Urothelium cell line (cell line): ENCODE results near the gene DEDD.
A peak's percentile ranks its signal among the peaks of the same experiment; 100 is the strongest.
"Not testable (repeated sequence)": the region's sequence is repeated elsewhere in the genome, so short reads cannot be mapped to it uniquely, and the experiment has no call there.

ENCODE experiments used
- DNase-seq: peaks from one replicate; pipeline ENCODE4 v3.0.0; 2011; ENCODE audit warnings: low spot score, mixed read lengths
- FAIRE-seq: peaks from 2 replicates; lab custom pipeline; 2011; peaks lifted over from hg19 to GRCh38; lab: Jason Lieb, UNC

Gene DEDD

GRCh38 chr1:161130266-161130665 is 2.2 kb downstream of the DEDD start:
- no peak for FAIRE-seq
- no peak for DNase-seq

- no peak for DNase-seq
Measured at GRCh38 chr1:161128591-161129420, 3.7 kb downstream of the DEDD start.

GRCh38 chr1:161127649-161128048 is 4.8 kb downstream of the DEDD start:
- DNase-seq (no peak), FAIRE-seq (no peak)

More at GRCh38 chr1:161128591-161129420, 3.7 kb downstream of the DEDD start:
- FAIRE-seq, result no peak

GRCh38 chr1:161122967-161123366 is 9.5 kb downstream of the DEDD start:
- no peak for DNase-seq
- no peak for FAIRE-seq

- DNase-seq (no peak), FAIRE-seq (no peak)
Measured at GRCh38 chr1:161121834-161122233, 10.6 kb downstream of the DEDD start.

- FAIRE-seq (no peak), DNase-seq (no peak)
Measured at GRCh38 chr1:161121042-161121650, 11.3 kb downstream of the DEDD start.

- DNase-seq, result peak; percentile 56
- no peak for FAIRE-seq
Measured at GRCh38 chr1:161119092-161119903, 13.2 kb downstream of the DEDD start.

GRCh38 chr1:161117759-161118581 is 14.5 kb downstream of the DEDD start, which contains the start of the genes NIT1 and PFDN2:
Gene NIT1 (plus strand): TSS chr1:161118105. CDS start chr1:161118177, 72 bp downstream.
Gene PFDN2 (minus strand): TSS chr1:161118037. CDS start chr1:161118026, 11 bp downstream.
- peak; percentile 84 for FAIRE-seq

GRCh38 chr1:161115961-161116360 is 16.5 kb downstream of the DEDD start:
- not testable (repeated sequence) for FAIRE-seq

More at GRCh38 chr1:161117759-161118581, 14.5 kb downstream of the DEDD start, which contains the start of the genes NIT1 and PFDN2:
- peak; percentile 91 for DNase-seq

GRCh38 chr1:161115132-161115711 is 17.2 kb downstream of the DEDD start:
- FAIRE-seq, result peak; percentile 53

More at GRCh38 chr1:161115961-161116360, 16.5 kb downstream of the DEDD start:
- not testable (repeated sequence) for DNase-seq

GRCh38 chr1:161114556-161114955 is 17.9 kb downstream of the DEDD start:
- no peak for DNase-seq
- no peak for FAIRE-seq

More at GRCh38 chr1:161115132-161115711, 17.2 kb downstream of the DEDD start:
- DNase-seq, result peak; percentile 68

- no peak for FAIRE-seq
Measured at GRCh38 chr1:161113915-161114314, 18.6 kb downstream of the DEDD start.

GRCh38 chr1:161111527-161111926 is 20.9 kb downstream of the DEDD start:
- FAIRE-seq (no peak), DNase-seq (no peak)

More at GRCh38 chr1:161113915-161114314, 18.6 kb downstream of the DEDD start:
- DNase-seq, result no peak

GRCh38 chr1:161111117-161111516 is 21.4 kb downstream of the DEDD start:
- FAIRE-seq, result no peak
- no peak for DNase-seq

- DNase-seq, result no peak
- FAIRE-seq, result no peak
Measured at GRCh38 chr1:161106431-161106830, 26.0 kb downstream of the DEDD start.

GRCh38 chr1:161100556-161100955 is 31.9 kb downstream of the DEDD start:
- DNase-seq, result no peak
- FAIRE-seq, result no peak

GRCh38 chr1:161099090-161099802 is 33.2 kb downstream of the DEDD start:
- no peak for FAIRE-seq

GRCh38 chr1:161098210-161099068 is 34.0 kb downstream of the DEDD start, which contains the start of gene KLHDC9:
Gene KLHDC9 (plus strand): TSS chr1:161098361. CDS start chr1:161098536, 175 bp downstream.
- DNase-seq, result no peak

More at GRCh38 chr1:161099090-161099802, 33.2 kb downstream of the DEDD start:
- no peak for DNase-seq

More at GRCh38 chr1:161098210-161099068, 34.0 kb downstream of the DEDD start, which contains the start of gene KLHDC9:
- FAIRE-seq, result no peak
